Left hindlimb (tissue), 1 donor: ENCODE data around the gene LRMDA.

Experiments
- DNase-seq: peaks from one replicate; pipeline ENCODE4 v3.0.0-alpha.2; 2018

Gene LRMDA

GRCh38 chr10:75851580-75852345, 420.3 kb downstream of the LRMDA start:
- no peak for DNase-seq

GRCh38 chr10:75852851-75853484, 421.5 kb downstream of the LRMDA start:
- no peak for DNase-seq

DNA sequence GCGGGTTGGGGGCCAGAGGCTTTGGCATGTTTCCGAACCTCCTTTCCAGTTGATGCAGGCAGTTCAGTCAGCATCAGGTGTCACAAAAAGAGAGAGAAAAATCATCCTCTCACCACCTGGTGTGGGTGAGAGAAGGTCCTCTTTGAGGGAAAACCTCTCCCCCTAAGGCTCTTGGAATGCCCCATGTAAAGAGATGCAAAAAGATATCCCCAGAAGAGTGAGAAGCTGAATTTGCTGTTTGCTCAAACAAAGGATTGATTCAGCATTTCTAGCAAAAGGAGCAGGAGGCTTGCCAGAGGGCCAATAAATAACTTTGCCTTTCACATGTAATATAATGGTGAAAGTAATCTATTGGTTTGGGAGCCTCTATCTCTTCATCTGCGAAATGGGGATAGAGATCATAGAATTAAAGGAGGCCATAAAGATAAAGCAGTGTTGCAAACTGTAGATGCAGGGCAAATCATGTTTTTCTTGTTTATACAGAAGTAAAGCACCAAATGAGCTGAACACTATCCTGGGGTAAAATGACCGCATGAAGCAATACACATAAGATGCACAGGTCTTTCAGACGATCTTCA, 425.9 kb downstream of the LRMDA start:
- DNase-seq: no peak

- no peak for DNase-seq
Measured at GRCh38 chr10:75857896-75858295, 426.5 kb downstream of the LRMDA start.

- DNase-seq: no peak
Measured at GRCh38 chr10:75858339-75858738, 426.9 kb downstream of the LRMDA start.

- DNase-seq: no peak
Measured at GRCh38 chr10:75859141-75859540, 427.7 kb downstream of the LRMDA start.

DNA sequence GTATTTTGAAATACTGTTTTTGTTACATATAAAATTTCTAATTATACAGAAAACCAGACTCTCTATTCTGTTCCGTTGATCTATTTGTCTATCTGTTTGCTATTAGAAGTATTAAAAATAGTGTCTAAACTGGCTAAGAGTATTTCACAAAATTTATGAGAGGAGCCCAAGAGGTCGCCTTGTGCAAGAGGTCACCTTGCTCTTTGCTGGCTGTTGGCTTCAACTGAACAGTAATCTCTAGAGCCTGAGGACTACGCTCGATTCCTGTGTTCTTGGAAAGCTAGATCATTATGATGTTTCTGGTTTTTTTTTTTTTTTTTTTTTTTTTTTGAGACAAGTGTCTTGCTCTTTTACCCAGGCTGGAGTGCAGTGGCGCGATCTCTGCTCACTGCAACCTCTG, 428.6 kb downstream of the LRMDA start:
- no peak for DNase-seq

DNA sequence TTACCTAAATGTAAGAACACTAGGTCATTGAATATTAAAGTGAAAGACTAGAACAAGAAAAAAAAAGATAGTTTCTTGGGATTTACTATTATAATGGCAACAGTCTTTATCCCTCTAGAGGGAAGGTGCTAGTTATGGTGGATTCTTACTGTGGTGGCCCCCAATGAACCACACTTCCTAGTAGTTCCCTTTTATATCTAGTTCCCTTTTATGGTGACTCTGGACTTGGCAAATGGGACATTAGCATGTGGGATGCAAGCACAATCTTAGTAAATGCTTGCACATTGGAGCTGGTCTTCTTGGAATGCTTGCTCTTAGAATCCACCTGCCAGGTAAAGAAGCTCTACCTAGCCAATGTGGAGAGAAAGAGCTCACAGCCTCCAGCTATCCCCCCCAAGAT, 430.2 kb downstream of the LRMDA start:
- DNase-seq: no peak

GRCh38 chr10:75862935-75863334, 431.5 kb downstream of the LRMDA start:
- DNase-seq: no peak

GRCh38 chr10:75864717-75865116, 433.3 kb downstream of the LRMDA start:
- no peak for DNase-seq

DNA sequence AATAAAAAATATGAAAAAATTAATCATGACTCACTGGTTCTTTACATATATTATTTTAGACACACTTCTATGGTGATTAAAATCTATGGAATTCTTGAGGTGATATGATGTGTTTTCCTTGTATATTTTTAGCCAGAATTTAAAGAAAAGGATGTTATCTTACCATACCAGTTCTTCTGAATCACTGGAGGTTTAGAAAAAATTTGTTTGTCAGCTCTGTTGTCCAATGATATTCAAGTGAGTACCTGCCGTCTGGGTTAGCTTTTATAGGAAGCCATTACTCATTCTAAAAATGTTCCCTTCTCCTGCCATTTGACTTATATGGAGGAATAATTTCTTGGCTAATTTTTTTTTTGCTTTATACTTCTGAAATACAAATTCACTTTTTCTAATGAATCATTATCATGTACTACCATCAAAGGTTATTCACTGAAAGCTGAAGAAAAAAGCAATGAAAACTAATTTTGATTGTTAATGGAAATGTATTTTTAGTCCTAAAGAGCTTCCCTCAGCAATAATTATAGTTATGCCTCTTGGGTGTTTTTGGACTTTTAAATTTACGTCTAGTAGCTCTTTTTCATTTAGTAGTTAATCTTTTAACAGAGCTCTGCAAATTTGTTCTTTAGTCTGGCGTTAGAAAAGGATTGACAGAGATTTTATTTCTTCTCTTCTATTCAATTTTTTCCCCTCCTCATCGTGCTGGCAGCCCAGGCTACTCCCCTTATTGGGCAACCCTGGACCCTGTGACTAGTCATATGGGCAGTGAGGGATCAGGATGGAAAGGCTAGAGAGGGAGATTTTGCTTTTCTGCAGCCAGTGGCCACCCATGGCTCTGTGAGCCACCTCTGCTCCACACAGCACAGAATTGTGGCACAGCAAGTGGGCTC, 434.2 kb downstream of the LRMDA start:
- DNase-seq: no peak

- DNase-seq: no peak
Measured at GRCh38 chr10:75866300-75866625, 434.8 kb downstream of the LRMDA start.

- no peak for DNase-seq
Measured at GRCh38 chr10:75866731-75867130, 435.3 kb downstream of the LRMDA start.

- DNase-seq: no peak
Measured at GRCh38 chr10:75868574-75868973, 437.1 kb downstream of the LRMDA start.

DNA sequence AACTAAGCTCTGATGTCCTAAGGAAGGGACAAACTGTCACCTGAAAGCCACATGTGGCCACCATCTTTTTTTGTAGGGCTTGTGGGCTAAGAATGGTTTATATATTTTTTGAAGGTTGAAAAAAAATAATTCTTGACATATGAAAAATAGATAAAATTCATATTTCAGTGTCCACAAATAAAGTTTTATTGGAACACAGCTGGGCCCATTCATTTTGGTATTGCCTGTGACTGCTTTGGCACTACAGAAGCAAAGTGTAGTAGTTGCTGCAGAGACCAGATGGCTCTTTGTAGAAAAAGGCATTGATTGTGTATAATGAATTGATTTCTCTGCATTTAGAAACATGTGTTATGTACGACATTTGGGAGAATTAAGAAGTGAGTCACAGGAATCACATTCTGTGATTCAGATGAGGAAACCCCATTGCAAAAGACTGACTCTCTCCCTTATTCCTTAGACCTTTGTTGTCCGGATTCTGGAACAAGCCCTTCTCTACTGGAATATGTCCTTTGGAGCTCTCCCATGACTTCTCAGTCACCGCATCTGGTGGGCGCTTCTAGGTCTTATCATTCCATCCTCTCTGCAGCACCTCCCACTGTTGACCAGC, 438.7 kb downstream of the LRMDA start:
- no peak for DNase-seq

- DNase-seq: no peak
Measured at GRCh38 chr10:75875740-75876139, 444.3 kb downstream of the LRMDA start.

GRCh38 chr10:75876710-75877109, 445.3 kb downstream of the LRMDA start:
- no peak for DNase-seq

DNA sequence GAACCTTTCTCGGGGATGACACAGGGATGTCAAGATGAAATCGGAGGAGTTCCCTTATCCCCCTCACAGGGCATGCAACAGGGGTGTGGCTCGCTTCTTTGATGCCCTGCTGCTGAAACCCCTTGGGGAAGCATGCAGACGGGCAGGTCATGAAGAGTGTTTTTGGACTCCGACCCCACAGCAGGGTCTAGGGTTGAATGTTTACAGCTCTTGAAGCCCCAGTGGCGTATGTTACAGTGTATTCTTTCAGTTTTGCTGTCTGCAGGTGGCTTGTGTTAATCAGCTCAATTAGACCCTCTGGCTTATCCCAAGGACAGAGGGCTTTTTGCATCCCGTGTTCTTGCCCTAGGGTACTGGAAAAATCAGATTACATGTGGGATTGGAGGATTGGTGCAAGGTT, 446.5 kb downstream of the LRMDA start:
- no peak for DNase-seq

DNA sequence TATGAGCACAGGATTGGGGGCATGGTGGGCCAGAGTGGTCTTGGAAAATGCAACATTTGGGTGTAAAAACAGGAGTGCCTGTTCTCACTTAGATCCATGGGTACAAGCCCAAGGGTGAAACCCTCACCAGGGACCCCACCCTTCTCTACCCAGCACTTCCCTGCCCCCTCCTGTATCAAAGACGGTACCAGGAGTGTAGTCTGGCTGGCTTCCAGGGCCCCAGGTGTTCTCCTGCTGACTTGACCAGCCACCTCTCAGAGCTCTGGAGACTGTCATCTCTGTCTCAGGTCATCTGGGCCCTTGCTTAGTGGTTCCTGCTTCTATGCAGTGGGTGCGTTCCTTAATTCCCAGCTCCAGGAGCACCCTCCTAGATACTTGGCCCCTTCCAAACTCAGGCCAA, 447.2 kb downstream of the LRMDA start:
- DNase-seq: no peak

GRCh38 chr10:75880031-75880775, 448.8 kb downstream of the LRMDA start:
- no peak for DNase-seq

DNA sequence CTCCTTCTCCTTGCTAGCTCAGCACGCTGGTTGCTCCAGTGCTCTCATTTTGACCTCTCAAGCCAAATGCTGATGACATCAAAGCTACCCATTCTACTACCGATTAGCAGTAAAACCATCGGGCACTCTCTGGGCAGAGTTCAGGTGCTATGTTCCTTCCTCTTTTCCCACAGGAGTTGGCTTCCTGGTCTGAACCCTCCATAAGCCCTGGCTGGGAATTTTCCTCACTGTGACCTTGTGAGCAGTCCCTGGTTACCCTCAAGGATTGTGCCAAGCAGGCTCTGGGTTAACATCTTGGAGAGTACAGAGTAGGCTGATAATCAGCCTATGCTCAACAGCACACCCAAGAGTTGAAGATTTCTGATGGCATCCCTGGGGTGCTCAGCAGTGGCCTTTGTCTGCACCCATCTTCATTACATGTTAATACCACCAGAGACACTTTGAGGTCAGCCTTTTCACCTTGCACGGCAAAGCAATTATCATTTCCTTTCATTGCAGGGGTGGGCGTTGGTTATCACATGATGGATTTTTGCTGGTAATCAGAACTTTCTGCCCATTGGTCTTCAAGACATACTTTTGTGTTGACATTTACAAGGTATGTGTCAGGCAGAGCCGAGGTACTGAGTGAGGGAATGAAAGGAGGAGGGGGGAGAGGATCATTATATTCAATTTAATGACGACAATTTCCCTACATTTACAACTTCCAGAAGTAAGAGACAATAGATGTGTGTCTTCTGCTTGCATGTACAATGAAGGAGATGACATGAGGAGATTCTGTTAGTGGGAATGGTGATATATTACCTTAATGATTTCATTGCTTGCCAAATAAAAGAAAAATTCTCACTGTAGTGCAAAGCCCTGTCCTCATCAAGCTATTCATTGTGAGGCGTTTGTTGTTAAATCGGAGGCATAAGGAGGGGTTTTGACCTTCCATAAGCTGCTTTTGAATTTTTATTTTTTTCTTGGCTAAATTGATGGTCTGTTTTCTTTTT, 452.0 kb downstream of the LRMDA start:
- no peak for DNase-seq
